GM12878 (cell line): Measurements from ENCODE around the gene YBX2. TPM values are rescaled to one million over a fixed set of nuclear protein-coding genes. Genes with fewer than 3 reads are reported as not detected.

Experiments
- HDAC2 ChIP-seq: fragments of 200-600 bp; sonication (generic); IDR thresholded peaks from 2 replicates; pipeline ENCODE4 v1.6.1; 2017
- IKZF2 ChIP-seq, 2 experiments: fragments of 450-650 bp; IDR thresholded peaks; 2 replicates each; pipeline ENCODE4 v1.6.1; 2017; ENCODE audit warnings: mild to moderate bottlenecking in 2 of 2, moderate library complexity in 2 of 2
- RBBP5 ChIP-seq: fragments of 200-600 bp; sonication (generic); conservative IDR thresholded peaks from 2 replicates; pipeline ENCODE4 v1.6.1; 2016
- SP1 ChIP-seq: IDR thresholded peaks from one replicate; pipeline ENCODE4 v1.6.1; 2011; ENCODE audit warnings: low read depth, low read length
- SUZ12 ChIP-seq: fragments of 200-600 bp; sonication (generic); IDR thresholded peaks from one replicate; pipeline ENCODE4 v1.6.1; 2018; ENCODE audit warnings: antibody characterized with exemption, mild to moderate bottlenecking; ENCODE audit not compliant: unreplicated experiment
- ZBTB40 ChIP-seq: fragments of 450-650 bp; IDR thresholded peaks from 2 replicates; pipeline ENCODE4 v1.6.1; 2016; ENCODE audit warnings: mild to moderate bottlenecking, moderate library complexity, borderline replicate concordance
- ZNF274 ChIP-seq: IDR thresholded peaks from one replicate; pipeline ENCODE4 v1.8.0; 2011; ENCODE audit not compliant: insufficient read length, insufficient read depth
- polyA plus RNA-seq, 11 experiments: library from polyadenylated mRNA; depleted of rRNA in 4 of 11; unstranded in 6 of 11; stranded (reverse) in 5 of 11; fragments of >200 nt; fragmentation: Nextera tagmentation in 4 of 11; fragmentation: Illumina TruSeq in 1 of 11; extraction: Ambion mirVana in 4 of 11; extraction: Trizol in 1 of 11; gene quantifications; 1 replicate in 1 of 11; 2 replicates in 10 of 11; pipeline versions ENCODE4 v1.2.1 to v1.2.3, GENCODE V29; 2011 to 2016; ENCODE audit warnings: inconsistent platforms in 2 of 11, missing spikeins in 2 of 11, low read depth in 1 of 11
- total RNA-seq, 4 experiments: library from RNA; depleted of rRNA in 3 of 4; stranded (reverse); fragments of >200 nt in 3 of 4; fragmentation: Illumina TruSeq in 1 of 4; extraction: Trizol in 1 of 4; gene quantifications; 2 replicates each; pipeline versions ENCODE4 v1.2.1 to v1.2.3, GENCODE V29; 2013 to 2021
- TF ChIP-seq, protein P1 (sequence below): IDR thresholded peaks from 2 replicates; pipeline ENCODE4 v1.6.1; 2011; ENCODE audit warnings: low read depth, mild to moderate bottlenecking, low read length, moderate library complexity, borderline replicate concordance; ENCODE audit errors: extremely low read depth
- TF ChIP-seq, protein P2 (sequence below): IDR thresholded peaks from 2 replicates; pipeline ENCODE4 v1.6.1; 2011; ENCODE audit warnings: borderline replicate concordance, low read depth, mild to moderate bottlenecking, moderate library complexity, low read length; ENCODE audit not compliant: insufficient read depth, poor library complexity, severe bottlenecking
- TF ChIP-seq, protein P3 (sequence below): fragments of 450-650 bp; IDR thresholded peaks from 2 replicates; pipeline ENCODE4 v1.6.1; 2017; ENCODE audit warnings: mild to moderate bottlenecking
- TF ChIP-seq, protein P4 (sequence below): fragments of 450-650 bp; IDR thresholded peaks from 2 replicates; pipeline ENCODE4 v1.6.1; 2017; ENCODE audit warnings: low read depth, mild to moderate bottlenecking, moderate library complexity
- TF ChIP-seq, protein P5 (sequence below): IDR thresholded peaks from 2 replicates; pipeline ENCODE4 v1.6.1; 2012; ENCODE audit warnings: low read length, inconsistent platforms
- TF ChIP-seq, protein P6 (sequence below): IDR thresholded peaks from 2 replicates; pipeline ENCODE4 v1.6.1; 2012; ENCODE audit warnings: low read depth, low read length, improper control_type of control experiment

Gene YBX2
- total and polyA plus RNA-seq, 10 of the 15 experiments (the other 5 are each of a cell fraction or from before 2014, with no cell fraction given) = not detected

DNA sequence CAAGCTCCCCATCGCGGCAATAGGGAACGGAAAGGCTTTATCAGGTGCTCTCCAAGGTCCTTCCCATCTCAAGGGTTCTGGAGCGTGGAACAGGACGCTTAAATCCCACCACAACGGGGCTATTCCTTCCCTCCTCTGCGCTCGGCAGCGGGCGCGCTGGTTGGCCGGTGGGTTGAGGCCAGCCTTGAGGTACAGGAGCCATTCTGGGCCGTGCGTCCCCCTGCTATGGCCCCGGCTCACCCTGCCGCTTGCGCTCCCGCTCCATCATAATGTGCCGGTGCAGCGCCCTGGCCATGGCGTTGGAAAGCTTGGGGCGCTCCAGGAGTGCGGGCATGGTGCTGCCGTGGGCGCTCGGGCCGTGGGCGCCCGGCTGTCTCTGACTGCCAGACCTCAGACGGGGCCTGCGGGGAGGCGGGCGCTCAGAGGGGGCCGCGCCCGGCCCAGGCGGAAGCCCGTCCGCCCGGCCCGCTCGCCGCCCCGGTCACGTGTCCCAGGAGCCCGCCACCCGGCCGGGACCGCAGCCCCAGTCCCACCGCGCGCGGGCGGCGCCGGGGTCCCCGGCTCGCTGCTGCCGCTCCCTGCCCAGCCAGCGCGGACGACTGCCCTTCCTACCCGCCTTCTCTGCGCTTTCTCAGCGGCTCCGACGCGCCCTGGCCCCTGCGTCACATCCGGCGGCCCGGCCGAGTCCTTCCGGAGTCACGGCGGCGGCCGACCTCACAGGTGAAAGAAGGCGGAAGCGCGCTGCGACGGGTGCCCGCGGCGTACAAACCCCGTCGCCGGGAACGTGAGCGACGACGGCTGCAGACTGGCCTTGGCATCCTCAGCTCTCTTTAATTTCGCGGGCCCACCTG is 20.5 kb upstream of the YBX2 start, which contains the start of gene GPS2 (continued):
- TF ChIP-seq ZBTB40 (peak; percentile 94), SP1 (no peak), SUZ12 (no peak), HDAC2 (no peak), ZNF274 (no peak), RBBP5 (no peak), IKZF2 (IDR thresholded peaks at IDR 0.05) (no peak)
- TF ChIP-seq, protein P1, sequence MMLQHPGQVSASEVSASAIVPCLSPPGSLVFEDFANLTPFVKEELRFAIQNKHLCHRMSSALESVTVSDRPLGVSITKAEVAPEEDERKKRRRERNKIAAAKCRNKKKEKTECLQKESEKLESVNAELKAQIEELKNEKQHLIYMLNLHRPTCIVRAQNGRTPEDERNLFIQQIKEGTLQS = 0 out of 2 replicates have a peak, but pooled peaks have one; percentile 14
- TF ChIP-seq, protein P2, sequence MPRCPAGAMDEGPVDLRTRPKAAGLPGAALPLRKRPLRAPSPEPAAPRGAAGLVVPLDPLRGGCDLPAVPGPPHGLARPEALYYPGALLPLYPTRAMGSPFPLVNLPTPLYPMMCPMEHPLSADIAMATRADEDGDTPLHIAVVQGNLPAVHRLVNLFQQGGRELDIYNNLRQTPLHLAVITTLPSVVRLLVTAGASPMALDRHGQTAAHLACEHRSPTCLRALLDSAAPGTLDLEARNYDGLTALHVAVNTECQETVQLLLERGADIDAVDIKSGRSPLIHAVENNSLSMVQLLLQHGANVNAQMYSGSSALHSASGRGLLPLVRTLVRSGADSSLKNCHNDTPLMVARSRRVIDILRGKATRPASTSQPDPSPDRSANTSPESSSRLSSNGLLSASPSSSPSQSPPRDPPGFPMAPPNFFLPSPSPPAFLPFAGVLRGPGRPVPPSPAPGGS = peak; percentile 62
- TF ChIP-seq, protein P3, sequence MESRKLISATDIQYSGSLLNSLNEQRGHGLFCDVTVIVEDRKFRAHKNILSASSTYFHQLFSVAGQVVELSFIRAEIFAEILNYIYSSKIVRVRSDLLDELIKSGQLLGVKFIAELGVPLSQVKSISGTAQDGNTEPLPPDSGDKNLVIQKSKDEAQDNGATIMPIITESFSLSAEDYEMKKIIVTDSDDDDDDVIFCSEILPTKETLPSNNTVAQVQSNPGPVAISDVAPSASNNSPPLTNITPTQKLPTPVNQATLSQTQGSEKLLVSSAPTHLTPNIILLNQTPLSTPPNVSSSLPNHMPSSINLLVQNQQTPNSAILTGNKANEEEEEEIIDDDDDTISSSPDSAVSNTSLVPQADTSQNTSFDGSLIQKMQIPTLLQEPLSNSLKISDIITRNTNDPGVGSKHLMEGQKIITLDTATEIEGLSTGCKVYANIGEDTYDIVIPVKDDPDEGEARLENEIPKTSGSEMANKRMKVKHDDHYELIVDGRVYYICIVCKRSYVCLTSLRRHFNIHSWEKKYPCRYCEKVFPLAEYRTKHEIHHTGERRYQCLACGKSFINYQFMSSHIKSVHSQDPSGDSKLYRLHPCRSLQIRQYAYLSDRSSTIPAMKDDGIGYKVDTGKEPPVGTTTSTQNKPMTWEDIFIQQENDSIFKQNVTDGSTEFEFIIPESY = no peak
- TF ChIP-seq, protein P4, sequence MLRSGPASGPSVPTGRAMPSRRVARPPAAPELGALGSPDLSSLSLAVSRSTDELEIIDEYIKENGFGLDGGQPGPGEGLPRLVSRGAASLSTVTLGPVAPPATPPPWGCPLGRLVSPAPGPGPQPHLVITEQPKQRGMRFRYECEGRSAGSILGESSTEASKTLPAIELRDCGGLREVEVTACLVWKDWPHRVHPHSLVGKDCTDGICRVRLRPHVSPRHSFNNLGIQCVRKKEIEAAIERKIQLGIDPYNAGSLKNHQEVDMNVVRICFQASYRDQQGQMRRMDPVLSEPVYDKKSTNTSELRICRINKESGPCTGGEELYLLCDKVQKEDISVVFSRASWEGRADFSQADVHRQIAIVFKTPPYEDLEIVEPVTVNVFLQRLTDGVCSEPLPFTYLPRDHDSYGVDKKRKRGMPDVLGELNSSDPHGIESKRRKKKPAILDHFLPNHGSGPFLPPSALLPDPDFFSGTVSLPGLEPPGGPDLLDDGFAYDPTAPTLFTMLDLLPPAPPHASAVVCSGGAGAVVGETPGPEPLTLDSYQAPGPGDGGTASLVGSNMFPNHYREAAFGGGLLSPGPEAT = 0 out of 2 replicates have a peak, but pooled peaks have one; percentile 48
- TF ChIP-seq, protein P5, sequence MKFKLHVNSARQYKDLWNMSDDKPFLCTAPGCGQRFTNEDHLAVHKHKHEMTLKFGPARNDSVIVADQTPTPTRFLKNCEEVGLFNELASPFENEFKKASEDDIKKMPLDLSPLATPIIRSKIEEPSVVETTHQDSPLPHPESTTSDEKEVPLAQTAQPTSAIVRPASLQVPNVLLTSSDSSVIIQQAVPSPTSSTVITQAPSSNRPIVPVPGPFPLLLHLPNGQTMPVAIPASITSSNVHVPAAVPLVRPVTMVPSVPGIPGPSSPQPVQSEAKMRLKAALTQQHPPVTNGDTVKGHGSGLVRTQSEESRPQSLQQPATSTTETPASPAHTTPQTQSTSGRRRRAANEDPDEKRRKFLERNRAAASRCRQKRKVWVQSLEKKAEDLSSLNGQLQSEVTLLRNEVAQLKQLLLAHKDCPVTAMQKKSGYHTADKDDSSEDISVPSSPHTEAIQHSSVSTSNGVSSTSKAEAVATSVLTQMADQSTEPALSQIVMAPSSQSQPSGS = no peak
- TF ChIP-seq, protein P6, sequence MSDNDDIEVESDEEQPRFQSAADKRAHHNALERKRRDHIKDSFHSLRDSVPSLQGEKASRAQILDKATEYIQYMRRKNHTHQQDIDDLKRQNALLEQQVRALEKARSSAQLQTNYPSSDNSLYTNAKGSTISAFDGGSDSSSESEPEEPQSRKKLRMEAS = peak; percentile 76; the same call in 1 of the 2 replicates
